Fibroblast of lung (primary cell): ENCODE measurements around the gene ANKRD24.

ENCODE experiments used
- EZH2 ChIP-seq: IDR thresholded peaks from 2 replicates; pipeline ENCODE4 v1.5.1; 2012; ENCODE audit warnings: low read length, control low read depth, mild to moderate bottlenecking; ENCODE audit errors: missing control alignments
- TF ChIP-seq, protein P1 (sequence below), 2 donors: IDR thresholded peaks in 1 of 2; conservative IDR thresholded peaks in 1 of 2; 1 replicate in 1 of 2; 2 replicates in 1 of 2; pipeline ENCODE4 v1.5.1; 2011 to 2012; ENCODE audit warnings: low read length in 2 of 2, control low read depth in 1 of 2, inconsistent platforms in 1 of 2, low read depth in 1 of 2, mild to moderate bottlenecking in 1 of 2

- TF ChIP-seq, protein P1, sequence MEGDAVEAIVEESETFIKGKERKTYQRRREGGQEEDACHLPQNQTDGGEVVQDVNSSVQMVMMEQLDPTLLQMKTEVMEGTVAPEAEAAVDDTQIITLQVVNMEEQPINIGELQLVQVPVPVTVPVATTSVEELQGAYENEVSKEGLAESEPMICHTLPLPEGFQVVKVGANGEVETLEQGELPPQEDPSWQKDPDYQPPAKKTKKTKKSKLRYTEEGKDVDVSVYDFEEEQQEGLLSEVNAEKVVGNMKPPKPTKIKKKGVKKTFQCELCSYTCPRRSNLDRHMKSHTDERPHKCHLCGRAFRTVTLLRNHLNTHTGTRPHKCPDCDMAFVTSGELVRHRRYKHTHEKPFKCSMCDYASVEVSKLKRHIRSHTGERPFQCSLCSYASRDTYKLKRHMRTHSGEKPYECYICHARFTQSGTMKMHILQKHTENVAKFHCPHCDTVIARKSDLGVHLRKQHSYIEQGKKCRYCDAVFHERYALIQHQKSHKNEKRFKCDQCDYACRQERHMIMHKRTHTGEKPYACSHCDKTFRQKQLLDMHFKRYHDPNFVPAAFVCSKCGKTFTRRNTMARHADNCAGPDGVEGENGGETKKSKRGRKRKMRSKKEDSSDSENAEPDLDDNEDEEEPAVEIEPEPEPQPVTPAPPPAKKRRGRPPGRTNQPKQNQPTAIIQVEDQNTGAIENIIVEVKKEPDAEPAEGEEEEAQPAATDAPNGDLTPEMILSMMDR (conservative IDR thresholded peaks at IDR 0.05 in 1 of 2, IDR thresholded peaks at IDR 0.05 in 1 of 2; ENCODE audit: low read depth in 1 of 2, low read length in 2 of 2), result no peak
- TF ChIP-seq EZH2, result no peak
Measured at GRCh38 chr19:4134351-4134750, 48.1 kb upstream of the ANKRD24 start.
